Thyroid gland (tissue), 4 donors: ENCODE data around the gene SPATA9. TPM values are rescaled to one million over a fixed set of nuclear protein-coding genes. Genes with fewer than 3 reads are reported as not detected.

Source experiments
- DNase-seq, 2 donors: peaks; one replicate each; pipeline ENCODE4 v3.0.0-alpha.2; 2019
- H3K27ac ChIP-seq, 3 donors: fragments of 200-600 bp; sonication (generic); 1 replicate in 2 of 3; 2 replicates in 1 of 3; pipeline ENCODE4 v1.5.1; 2016 to 2019; ENCODE audit warnings: mild to moderate bottlenecking in 1 of 3, moderate library complexity in 1 of 3
- H3K27me3 ChIP-seq: fragments of 200-600 bp; sonication (generic); one replicate; pipeline ENCODE4 v1.5.1; 2019
- H3K36me3 ChIP-seq, 2 donors: fragments of 200-600 bp; sonication (generic); one replicate each; pipeline ENCODE4 v1.5.1; 2016 to 2019
- H3K4me1 ChIP-seq, 2 donors: fragments of 200-600 bp; sonication (generic); one replicate each; pipeline ENCODE4 v1.5.1; 2017 to 2019
- H3K4me3 ChIP-seq, 3 donors: fragments of 200-600 bp; sonication (generic); replicated peaks in 1 of 3; 1 replicate in 2 of 3; 2 replicates in 1 of 3; pipeline ENCODE4 v1.5.1; 2016; ENCODE audit warnings: mild to moderate bottlenecking in 1 of 3
- H3K9me3 ChIP-seq: fragments of 200-600 bp; sonication (generic); one replicate; pipeline ENCODE4 v1.5.1; 2017
- CTCF ChIP-seq, 6 experiments: fragments of 200-600 bp in 3 of 6; fragments of 450-650 bp in 3 of 6; sonication (generic) in 3 of 6; IDR thresholded peaks; one replicate each; pipeline ENCODE4 v1.5.1; 2016 to 2019; ENCODE audit warnings: antibody characterized with exemption in 6 of 6, mild to moderate bottlenecking in 2 of 6, inconsistent platforms in 1 of 6, moderate library complexity in 1 of 6
- POLR2A ChIP-seq, 2 donors: fragments of 450-650 bp; IDR thresholded peaks; one replicate each; pipeline ENCODE4 v1.6.1; 2017; ENCODE audit warnings: antibody characterized with exemption in 2 of 2, mild to moderate bottlenecking in 2 of 2, moderate library complexity in 1 of 2
- WGBS, 2 donors: methylation state at CpG; one replicate each; pipeline ENCODE4 v1.1.5; 2017; 5-methylcytosine and 5-hydroxymethylcytosine counted together
- intact Hi-C: fragments of 100-400 bp; cut with DNase I; formaldehyde crosslinking; loops from one replicate; pipeline ENCODE4 v1.15.1; 2023
- total RNA-seq, 4 donors: library from RNA; depleted of rRNA; stranded (reverse); fragments of >200 nt; gene quantifications; one replicate each; pipeline ENCODE4 v1.2.3, GENCODE V29; 2016

SPATA9 gene
- total RNA-seq, 4 donors from 2014 or later, result not detected

GRCh38 chr5:95701074-95701473 is 18.3 kb upstream of the SPATA9 start:
- TF ChIP-seq CTCF (IDR thresholded peaks at IDR 0.05), result no peak
- TF ChIP-seq POLR2A (IDR thresholded peaks at IDR 0.05), result no peak
- H3K27ac ChIP-seq, result no peak overlapping the region
- intact Hi-C loops, result no loop called here

GRCh38 chr5:95699337-95699736 is 16.5 kb upstream of the SPATA9 start:
- H3K27ac ChIP-seq, result no peak overlapping the region
- no peaks in the 10 kb centered on the region for H3K27me3 ChIP-seq
- intact Hi-C loops, result no loop called here
- TF ChIP-seq POLR2A (IDR thresholded peaks at IDR 0.05), result no peak
- TF ChIP-seq CTCF (IDR thresholded peaks at IDR 0.05), result no peak
- H3K9me3 ChIP-seq, result no peaks in the 10 kb centered on the region
- H3K36me3 ChIP-seq, result no peaks in the 10 kb centered on the region
- H3K4me1 ChIP-seq, result peaks cover 17 to 18% of the 10 kb centered on the region in 2 donors
- no peak overlapping the region for H3K4me3 ChIP-seq
- DNase-seq, result no peak
- 94 to 96% methylated on average over 1 of the region's 1 CpG for WGBS, 2 donors

More at GRCh38 chr5:95701074-95701473, 18.3 kb upstream of the SPATA9 start:
- no peaks in the 10 kb centered on the region for H3K36me3 ChIP-seq
- no peaks in the 10 kb centered on the region for H3K9me3 ChIP-seq
- H3K27me3 ChIP-seq, result no peaks in the 10 kb centered on the region
- no peak overlapping the region for H3K4me3 ChIP-seq
- peaks cover 17 to 18% of the 10 kb centered on the region in 2 donors for H3K4me1 ChIP-seq
- DNase-seq, result no peak

- 31 to 43% methylated on average over 7 of the region's 7 CpGs for WGBS, 2 donors
- H3K36me3 ChIP-seq, result no peaks in the 10 kb centered on the region
These were observed 15.2 kb upstream of the SPATA9 start for GRCh38 chr5:95697781-95698681.

GRCh38 chr5:95690333-95690732 is 7.5 kb upstream of the SPATA9 start:
- Histone ChIP-seq H3K36me3 (no peaks in the 10 kb centered on the region), H3K4me3 (no peak overlapping the region), H3K27ac (no peak overlapping the region), H3K27me3 (no peaks in the 10 kb centered on the region), H3K9me3 (no peaks in the 10 kb centered on the region), H3K4me1 (no peaks in the 10 kb centered on the region)
- DNase-seq, result no peak
- TF ChIP-seq POLR2A (IDR thresholded peaks at IDR 0.05), result no peak
- no peak for TF ChIP-seq CTCF (IDR thresholded peaks at IDR 0.05)
- intact Hi-C loops, result no loop called here

More at GRCh38 chr5:95697781-95698681, 15.2 kb upstream of the SPATA9 start:
- Histone ChIP-seq H3K4me1 (peaks cover 17 to 18% of the 10 kb centered on the region in 2 donors), H3K4me3 (no peak overlapping the region), H3K27ac (peak overlapping the region; percentile 44 to 67 (median 62)), H3K9me3 (no peaks in the 10 kb centered on the region), H3K27me3 (no peaks in the 10 kb centered on the region)
- no peak for DNase-seq
- intact Hi-C loops, result no loop called here
- TF ChIP-seq CTCF (IDR thresholded peaks at IDR 0.05) (no peak), POLR2A (IDR thresholded peaks at IDR 0.05) (no peak)

- no peaks in the 10 kb centered on the region for H3K36me3 ChIP-seq
- intact Hi-C loops, result no loop called here
- no peak for DNase-seq
- no peaks in the 10 kb centered on the region for H3K4me1 ChIP-seq
- H3K4me3 ChIP-seq, result no peak overlapping the region
- WGBS, 2 donors, result 98% methylated on average over 1 of the region's 1 CpG
- H3K27me3 ChIP-seq, result no peaks in the 10 kb centered on the region
- no peaks in the 10 kb centered on the region for H3K9me3 ChIP-seq
- TF ChIP-seq POLR2A (IDR thresholded peaks at IDR 0.05), result no peak
- TF ChIP-seq CTCF (IDR thresholded peaks at IDR 0.05), result no peak
- H3K27ac ChIP-seq, result no peak overlapping the region
These were observed 6.9 kb upstream of the SPATA9 start for GRCh38 chr5:95689680-95690079.
